HG03575 (cell line): ENCODE data around the gene CUX1.
"Not testable (repeated sequence)": the region's sequence is repeated elsewhere in the genome, so short reads cannot be mapped to it uniquely, and the experiment has no call there.

Source experiments
- ATAC-seq: cut with Tn5 transposase; IDR thresholded peaks from one replicate; pipeline ENCODE4 v1.9.1; 2021; ENCODE audit not compliant: unreplicated experiment, insufficient number of reproducible peaks, low FRiP score; ENCODE audit errors: extremely low read depth

CUX1 gene

DNA sequence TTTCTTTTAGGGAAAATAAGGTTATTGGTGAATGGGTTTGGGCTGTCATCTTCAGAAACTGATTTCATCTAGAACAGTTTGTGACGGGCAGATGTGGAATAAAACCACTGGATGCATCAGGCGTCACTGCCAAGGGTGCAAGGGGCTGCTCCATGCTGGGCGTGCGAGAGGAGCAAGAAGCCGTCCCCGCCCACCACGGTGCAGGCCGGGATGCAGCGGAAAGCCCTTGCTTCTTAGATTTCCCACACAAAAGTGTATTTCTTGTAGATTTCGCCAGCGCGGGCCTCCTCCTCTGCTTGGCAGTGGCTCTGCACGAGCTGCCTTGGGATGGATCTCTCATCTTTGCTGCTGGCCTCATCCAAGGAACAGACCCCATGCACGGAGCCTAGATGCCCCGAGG, 189.3 kb downstream of the CUX1 start:
- ATAC-seq: no peak

DNA sequence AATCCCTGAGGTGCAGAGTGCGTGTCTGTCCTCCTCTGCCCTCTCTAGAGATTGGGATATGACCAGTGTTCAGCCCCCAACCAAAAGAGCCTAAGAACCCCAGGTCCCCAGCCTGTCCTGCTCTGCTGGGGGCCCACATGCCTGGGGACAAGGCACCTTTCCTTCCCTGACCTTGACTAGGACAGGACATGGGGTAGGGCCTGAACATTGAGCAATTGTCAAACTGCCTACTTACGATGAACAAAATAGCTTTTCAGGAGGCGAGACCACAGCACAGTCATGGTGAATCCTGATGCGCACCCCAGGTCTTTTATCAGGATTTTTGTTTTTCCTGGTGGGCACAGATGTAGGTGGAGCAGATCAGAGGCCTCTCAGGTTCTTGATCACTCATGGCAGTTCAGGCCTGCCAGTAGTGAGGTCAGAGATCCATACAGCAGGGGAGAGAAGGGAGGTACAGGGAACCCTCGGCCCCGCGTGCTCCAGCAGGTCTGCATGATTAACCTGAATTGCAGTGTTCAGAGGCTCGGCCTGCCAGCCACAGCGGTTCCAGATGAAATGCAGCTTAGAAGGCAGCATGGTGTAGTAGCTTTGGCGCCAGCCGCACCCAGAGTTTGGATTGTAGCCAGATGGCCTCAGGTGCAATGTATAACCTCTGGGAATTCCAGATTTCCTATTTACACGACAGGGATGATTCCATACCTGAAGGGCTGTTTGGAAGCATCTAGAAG, 191.3 kb downstream of the CUX1 start:
- ATAC-seq: no peak

DNA sequence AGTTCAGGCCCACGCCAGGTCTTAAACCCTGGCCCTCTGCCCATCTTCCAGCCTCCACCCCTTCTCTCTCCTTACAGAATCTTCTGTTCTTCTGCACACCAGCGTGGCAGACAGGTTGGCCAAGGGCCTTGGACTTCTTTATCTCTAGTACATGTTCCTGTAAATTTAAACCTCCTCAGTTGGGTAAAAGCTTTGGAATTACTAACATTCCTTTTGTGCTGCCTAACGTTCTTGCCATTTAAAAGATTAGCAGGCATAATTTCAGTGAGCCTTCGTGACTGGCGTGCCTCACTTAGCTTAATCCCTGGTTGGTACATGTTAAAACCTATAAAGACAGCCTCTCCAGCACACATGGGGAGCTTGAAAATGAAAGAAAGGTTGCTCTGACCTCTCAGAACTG, 192.2 kb downstream of the CUX1 start:
- ATAC-seq: no peak

DNA sequence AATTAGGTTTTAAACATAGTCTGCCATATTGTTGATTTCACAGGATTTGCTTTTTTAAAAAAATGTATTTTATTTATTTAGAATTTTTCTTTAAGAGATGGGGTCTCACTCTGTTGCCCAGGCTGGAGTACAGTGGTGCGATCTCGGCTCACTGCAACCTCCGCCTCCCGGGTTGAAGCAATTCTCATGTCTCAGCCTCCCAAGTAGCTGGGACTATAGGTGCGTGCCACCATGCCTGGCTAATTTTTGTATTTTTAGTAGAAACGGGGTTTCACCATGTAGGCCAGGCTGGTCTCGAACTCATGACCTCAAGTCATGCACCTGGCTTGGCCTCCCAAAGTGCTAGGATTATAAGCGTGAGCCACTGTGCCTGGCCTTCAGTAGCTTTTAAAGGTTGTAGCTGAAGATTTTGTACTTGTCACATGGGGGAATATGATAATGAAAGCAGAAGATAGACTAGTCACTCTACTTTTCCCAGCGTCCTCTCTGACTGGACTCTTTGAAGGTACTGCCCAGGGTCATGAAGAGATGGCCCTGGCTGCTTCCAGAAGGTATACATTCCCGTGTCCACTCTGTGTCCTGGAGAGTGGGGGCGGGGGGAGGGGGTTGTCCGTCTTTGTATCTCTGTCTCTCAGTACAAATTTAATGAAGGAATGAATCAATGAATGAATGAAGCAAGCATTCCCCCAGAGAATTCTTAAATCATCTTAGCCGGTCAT, 194.8 kb downstream of the CUX1 start:
- ATAC-seq: not testable (repeated sequence)

DNA sequence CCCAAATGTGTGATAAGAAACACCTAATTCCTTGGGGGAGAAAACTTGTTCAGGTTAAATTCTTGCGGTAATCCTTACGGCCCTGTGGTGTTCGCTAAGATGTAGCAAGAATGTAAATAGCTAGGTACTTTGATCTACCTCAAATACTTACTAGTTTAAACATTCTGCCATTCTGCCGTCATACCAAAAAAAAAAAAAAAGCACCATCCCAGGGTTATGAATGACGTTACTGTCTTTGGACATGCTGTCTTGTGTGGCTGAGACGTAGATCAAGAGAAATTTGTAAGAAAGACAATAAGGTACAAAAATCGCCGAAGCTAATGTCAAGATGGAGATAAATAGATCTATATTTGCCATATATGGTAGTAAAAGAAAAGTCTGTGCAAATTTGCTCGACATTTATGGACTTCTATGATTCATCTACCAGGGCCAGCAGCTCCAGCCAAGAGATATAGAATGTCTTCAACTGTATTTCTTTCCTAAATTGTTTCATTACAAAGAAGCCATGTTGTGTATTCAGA, 195.6 kb downstream of the CUX1 start:
- no peak for ATAC-seq

DNA sequence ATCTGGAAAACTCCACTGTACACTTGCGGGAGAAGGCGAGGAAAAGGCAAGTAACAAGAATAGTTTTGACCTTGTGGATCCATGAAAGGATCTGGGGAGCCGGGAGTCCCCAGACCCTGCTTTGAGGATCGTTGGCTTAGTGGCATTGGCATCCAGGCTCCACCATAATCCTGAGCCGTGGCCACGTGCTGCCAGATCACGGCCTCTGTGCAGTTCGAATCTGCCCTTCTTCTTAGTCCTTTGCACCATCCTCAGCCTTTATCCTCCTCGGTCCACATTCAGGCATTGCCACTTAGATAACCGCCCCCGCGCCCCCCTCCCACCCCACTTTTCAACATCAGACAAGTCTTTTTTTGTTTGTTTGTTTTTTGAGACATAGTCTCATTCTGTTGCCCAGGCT, 201.4 kb downstream of the CUX1 start:
- ATAC-seq: no peak

DNA sequence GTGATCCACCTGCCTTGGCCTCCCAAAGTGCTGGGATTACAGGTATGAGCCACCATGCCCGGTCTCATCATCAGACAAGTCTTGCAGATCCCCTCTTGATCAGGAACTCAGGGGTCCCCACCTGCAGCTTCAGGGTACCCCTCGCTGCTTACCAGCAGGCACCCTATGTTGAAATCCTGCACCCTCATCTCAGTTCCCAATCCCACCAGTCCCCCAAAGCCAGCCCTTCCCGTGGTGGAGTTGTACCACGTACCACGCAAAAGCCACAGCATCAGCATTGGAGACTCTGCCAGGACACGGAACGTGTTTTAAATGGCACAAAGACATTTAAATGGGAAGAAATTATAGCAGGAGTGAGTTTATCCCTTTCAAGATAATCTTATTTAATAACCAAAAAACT, 202.0 kb downstream of the CUX1 start:
- no peak for ATAC-seq

DNA sequence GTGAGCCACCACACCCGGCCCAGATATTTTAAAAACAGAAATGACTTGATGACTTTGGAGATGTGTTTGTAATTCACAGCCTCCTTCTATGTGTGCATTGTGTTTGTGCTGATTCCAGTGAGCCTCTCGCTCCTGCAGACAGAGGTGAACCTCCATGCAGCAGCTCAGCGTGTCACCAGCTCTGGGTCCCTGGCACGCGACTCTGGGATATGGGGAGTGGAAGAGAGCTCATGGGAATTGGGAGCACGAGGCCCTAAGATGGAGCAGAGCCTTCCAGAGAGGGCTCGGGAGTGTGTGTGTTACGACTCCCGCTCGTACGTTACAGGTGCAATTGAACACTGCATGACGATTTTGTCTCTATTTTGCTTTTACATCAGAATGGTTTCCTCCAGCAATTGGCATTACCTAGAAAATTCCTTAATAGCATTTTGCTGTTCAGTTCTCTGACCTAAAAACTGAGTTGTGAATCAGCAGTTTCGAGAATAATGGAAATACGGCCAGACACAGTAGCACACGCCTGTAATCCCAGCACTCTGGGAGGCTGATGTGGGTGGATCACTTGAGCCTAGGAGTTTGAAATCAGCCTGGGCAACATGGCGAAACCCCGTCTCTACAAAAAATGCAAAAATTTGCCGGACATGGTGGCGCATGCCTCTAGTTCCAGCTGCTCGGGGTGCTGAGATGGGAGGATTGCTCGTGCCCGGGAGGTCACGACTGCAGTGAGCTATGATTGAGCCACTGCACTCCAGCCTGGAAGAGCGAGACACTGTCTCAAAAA, 204.6 kb downstream of the CUX1 start:
- ATAC-seq: no peak

DNA sequence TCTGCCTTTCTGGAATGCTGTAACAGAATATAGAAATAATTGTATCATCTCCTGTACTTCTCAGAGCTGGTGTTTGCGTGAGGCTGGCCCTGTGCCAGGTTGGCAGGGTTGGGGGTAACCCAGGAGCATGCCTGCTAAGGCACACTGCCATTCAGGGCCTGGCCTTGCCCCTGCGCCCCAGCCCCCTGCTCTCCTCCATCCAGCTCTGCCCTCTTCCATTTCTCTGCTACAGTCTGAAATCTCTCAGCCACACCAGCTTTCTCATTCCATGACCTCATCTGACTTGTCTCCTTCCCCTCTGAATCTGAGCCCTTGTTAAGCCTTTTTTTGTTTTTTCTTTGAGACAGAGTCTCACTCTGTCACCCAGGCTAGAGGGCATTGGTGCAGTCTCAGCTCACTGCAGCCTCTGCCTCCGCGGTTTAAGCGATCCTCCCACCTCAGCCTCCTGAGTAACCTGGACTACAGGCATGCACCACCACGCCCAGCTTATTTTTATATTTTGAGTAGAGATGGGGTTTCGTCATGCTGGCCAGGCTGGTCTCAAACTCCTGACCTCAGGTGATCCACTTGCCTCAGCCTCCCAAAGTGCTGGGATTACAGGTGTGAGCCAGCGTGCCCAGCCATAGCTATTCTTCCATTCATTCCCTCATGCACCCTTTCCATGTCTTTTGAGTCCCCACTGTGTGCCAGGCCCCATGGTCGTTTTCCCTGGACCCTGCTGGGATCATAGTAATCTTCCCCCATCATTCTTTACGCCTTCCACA, 206.8 kb downstream of the CUX1 start:
- ATAC-seq: no peak

DNA sequence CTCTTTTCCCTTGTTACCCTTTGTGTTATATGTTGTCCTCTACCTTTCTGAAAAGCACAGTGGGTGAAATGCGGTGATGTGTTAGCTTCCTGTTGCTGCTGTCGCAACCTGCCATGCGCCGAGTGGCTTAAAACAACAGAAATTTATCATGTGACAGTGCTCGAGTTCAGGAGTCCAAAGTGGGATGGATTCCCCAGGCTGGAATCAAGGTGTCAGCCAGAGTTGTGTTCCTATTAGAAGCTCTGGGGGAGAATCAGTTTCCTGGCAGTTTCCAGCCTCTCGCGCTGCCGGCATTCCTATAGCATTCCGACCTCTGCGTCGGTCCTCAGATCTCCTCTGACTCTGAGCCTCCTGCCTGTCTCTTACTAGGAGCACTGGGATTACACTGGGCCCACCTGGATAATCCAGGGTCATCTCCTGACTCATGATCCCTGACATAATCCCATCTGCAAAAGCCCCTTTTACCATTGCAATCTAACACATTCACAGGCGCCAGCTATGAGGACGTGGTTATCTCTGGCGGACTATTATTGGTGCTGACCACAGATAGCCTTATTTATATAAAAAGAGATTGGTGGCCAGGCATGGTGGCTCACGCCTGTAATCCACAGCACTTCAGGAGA, 207.5 kb downstream of the CUX1 start:
- no peak for ATAC-seq

DNA sequence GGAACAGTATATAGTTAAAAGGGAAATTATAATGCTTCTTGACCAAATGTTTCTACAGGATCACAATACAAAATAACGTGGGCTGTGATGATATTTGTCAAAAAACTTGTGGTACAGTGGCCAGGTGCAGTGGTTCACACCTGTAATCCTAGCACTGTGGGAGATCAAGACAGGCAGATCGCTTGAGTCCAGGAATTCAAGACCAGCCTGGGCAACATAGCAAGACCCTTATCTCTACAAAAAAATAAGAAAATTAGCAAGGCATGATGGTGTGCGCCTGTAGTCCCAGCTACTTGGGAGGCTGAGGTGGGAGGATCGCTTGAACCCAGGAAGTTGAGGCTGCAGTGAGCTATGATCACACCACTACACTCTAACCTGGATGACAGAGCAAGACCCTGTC, 208.4 kb downstream of the CUX1 start:
- ATAC-seq: not testable (repeated sequence)

DNA sequence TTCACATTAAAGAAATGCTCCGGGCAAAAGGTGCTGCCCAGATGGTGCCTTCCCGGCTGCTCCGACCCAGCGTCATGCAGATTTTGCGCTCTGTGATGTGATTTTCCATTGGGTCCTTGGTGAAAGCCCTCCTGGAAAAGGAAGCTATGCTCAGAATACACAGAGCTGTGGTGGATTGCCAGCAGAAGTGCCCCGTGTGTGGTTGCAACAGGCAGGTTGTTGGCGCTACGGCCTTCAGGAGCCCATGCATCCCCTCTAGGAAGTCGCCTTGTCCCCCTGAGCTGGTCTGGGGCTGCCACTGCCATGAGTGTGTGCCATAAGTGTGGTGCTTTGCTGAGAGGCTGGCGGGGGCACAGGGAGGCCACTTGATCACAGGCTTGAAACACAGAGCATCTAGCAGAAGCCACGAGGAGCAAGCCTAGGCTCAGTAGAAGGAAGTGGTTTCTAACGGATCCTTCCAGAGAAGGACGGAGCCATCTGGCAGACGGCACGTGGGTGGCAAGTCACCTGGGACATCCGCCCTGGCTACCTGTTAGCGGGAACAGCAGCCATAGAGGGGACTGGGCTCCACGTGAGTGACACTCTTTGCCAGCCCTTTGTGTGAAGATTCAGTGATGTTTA, 210.9 kb downstream of the CUX1 start:
- ATAC-seq: no peak

DNA sequence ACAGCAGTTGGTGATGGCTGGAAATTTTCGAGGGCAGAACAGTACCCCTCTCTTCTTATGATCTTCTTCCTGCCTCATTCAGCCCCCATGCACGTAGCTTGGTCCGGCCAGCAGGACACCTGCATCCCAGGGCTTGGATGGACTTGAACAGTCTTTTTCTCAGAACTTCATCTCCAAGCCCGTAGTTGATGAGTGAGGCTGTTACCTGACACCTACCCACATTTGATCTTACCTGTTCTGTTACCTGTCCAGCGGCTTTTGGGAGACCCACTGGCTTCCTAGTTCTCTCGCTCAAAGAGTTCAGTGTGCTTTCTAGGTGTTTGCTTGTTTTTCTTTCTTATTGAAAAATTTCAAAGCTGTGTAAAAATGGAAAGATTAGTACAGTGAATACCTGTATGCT, 212.2 kb downstream of the CUX1 start:
- ATAC-seq: no peak

DNA sequence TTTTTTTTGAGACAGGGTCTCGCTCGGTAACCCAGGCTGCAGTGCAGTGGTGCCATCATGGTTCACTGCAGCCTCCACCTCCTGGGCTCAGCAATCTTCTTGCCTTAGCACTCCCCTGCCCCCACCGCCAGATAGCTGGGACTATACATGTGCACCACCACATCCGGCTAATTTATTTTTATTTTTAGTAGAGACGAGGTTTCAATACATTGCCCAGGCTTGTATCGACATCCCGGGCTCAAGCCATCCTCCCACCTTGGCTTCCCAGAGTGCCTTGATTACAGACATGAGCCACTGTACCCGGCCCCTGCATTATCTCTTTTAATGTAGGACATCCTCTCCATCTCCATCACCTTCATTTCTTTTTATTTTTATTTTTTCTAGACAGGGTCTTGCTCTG, 213.3 kb downstream of the CUX1 start:
- ATAC-seq: no peak

DNA sequence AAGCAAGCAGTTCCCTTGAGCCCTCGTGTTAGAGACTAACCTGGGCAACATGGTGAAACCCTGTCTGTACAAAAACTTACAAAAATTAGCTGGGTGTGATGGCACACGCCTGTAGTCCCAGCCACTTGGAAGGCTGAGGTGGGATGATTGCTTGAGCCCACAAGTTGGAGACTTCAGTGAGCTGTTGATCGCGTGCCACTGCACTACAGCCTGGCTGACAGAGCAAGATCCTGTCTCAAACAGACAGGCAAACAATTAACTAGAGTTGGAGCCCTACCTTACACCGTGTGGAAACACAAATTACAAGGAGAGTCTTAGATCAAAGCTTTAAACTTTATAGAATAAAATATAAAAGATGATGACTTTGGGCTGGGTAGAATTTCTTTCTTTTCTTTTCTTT, 219.5 kb downstream of the CUX1 start:
- no peak for ATAC-seq

DNA sequence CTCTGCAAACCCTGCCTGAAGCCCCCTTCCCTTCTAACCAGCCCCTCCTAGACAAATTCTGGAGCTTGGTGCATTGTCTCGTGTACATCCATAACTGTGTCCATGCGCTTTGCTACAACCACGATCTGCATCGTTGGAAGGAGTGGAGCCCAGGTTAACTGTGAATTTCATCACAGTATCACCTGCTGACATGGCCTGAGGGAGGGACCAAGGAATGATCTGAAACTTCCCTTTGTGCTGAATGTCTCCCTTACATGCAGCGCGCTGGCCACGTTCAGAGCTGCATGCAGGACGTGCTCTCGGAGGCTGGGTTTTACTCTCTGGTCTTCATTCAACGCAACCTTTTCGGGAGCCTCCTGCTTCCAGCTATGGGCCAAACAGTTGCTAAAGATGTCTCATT, 222.3 kb downstream of the CUX1 start:
- no peak for ATAC-seq

DNA sequence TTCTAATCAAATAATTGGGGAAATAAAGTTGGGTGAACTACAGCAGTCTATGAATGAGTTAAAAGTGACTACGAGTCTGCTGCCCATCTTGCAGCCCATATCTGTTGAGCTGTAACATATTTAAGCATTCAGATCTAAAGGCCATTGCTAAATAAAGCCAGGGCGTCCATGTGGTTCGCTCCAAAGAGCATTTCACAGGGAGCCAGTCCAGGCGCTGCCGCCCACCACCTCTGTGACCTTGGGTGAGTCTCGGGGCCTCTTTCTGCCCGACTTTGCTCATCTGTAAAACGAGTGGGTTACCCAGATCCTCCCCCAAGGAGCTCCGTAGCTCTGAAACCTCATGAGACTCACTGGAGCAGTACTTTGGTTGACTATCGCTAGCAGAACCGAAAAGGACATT, 223.1 kb downstream of the CUX1 start:
- no peak for ATAC-seq

DNA sequence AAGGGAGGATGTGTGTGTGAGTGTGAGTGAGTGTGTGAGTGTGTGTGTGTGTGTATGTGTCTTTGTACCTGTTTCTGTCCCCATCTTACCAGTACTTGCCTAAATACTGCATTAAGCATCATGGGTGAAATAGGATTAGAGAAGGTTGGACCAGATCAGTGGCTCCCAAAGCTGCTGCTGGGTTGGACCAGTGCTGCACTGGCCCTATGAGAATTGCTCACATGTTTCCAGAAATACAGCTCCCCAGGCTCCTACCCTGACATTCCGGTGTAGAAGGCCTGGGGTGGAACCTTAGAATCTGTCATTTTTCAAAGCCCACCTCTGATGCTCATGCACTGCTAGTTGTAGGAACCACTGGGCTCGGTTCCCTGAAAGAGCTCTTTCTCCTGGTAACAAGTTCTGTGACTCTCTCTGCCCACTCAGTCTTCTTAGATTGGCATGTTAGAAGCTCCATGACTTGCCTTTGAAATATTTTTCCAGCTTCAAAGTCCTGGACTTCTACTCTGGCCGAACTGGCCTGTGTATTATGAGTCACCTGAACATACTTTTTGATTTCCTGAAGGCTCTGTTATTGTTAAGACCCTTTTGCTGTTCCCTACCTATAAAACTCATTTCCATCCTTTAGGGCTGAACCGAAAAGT, 224.7 kb downstream of the CUX1 start:
- no peak for ATAC-seq
